EL (cell line): ENCODE measurements around the gene BLNK.

Experiments used
- DNase-seq: peaks from one replicate; pipeline ENCODE4 v3.0.0-alpha.2; 2016

Gene BLNK

DNA sequence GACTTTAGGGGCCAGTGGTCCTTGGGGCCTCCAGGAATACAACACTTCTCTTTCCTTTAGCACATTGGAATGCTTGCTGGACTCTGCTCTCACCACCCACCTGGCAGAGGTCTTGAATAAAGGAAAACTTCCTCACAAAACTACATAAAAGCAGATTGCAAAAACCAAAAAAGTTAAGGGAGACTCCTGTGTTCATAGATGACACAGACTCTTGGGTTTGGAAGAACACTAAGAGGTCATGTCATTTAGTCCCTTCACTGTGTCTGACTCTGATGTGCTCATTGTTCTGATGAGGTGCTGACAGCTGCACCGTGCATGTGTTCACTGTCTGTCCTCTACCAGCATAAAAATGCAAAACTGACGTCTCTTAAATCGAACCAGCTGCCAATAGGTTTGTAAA is 11.4 kb downstream of the BLNK start:
- DNase-seq = no peak

DNA sequence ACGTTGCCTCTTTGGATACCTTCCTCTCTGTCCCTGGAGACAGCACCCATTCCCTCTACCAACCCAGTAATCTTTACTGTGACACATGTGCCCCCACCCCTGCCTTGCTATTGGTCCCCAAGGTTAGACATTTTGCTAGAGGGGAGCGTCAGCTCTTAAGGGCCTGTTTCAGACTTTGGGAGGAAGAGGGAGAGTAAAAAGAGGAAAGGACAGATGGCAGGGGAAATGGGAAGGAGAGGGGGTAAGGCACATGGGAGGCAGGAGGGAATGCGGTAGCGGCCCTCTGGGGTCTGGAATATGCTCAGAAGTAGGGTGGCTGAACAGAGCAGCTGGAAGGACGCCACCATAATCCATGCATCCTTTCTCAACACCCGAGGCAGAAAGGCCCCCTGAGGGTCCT is 12.2 kb downstream of the BLNK start:
- no peak for DNase-seq

DNA sequence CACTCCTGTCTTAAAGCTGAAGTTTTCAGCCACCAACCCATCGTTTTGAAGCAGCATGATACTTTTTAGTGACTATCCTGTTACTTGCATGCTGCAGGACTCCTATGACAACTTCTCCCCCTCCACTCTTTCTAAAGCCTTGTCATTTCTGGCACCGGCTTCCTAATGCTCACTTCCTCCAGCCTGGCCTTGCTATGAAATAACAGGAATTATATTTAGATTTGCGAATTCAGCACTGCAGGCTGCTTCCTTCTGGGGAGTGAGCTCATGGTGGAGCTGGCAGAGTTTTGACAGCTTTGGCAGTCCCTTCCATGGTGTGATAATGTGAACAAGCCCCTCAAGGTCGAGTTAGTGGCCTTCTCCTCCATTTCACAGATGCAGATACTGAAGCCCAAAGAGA is 13.4 kb downstream of the BLNK start:
- no peak for DNase-seq

DNA sequence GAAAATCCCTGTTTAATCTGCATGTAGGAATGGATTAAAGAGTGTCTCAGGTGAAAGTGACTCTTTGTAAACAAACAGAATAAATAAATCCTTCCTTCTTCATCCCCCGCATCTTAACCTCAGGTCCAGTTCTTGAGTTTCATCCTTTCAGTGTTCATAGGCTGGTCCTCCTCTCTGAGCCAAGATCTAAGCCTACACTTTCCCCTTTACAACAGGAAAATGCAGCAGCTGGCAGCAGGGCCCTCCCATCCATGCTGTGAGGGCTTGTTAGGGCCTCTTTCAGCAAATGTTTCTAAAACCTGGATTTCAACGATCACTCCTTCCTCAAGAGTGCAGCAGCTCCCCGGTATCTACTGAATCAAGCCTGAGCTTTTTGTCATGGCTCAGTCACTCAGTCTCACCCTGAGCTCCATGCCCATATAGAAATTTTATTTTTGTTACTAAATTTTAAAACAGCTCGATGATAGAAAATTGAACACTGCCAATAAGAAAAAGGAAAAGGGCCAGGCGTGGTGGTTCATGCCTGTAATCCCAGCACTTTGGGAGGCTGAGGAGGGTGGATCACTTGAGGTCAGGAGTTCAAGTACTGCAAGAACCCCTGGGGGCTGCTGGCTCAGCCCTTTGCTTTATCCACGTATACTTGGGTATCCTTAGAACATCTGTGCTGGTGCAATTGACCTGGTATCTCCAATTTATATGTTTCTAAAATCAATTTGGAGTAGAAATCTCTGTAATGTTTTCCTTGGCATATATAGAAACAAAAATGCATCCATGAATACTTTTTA is 15.6 kb downstream of the BLNK start:
- DNase-seq = no peak

DNA sequence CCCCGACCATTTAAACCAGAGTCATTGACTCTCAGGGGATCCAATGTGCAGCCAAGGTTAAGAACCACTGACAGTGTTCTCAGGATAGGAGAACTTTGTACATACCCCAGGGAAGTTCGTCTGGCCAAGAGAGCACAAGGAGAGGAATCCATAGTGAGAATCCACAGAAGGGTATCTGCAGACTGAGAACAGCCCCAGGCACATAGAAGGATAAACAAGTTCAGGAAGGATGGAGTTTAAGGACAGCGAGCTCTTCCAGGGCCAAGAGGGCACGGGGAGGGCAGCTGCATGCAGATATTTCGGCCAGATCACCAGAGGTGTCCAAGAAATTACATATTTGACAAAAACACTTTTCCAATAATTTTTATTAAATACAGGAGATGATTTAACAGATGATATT is 16.4 kb downstream of the BLNK start:
- DNase-seq = no peak

DNA sequence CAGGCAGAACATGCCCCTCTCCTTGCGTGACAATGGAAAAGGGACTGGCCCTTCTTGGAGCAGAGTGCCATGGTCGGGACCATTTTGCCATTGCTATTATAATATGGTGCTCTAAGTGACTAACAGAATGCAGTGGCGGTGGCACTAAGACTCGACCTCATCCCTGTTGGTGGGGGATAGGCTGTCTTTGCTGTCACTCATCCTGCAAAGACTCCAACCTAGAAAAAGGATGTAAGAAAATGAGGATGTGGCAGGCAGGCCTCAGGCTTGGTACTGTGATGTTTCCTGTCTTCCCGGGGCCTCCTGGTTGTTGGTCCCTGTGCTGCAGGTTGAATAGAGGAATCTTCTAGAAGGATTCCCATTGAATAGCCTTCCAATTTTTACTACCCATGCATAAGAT is 18.6 kb downstream of the BLNK start:
- no peak for DNase-seq

DNA sequence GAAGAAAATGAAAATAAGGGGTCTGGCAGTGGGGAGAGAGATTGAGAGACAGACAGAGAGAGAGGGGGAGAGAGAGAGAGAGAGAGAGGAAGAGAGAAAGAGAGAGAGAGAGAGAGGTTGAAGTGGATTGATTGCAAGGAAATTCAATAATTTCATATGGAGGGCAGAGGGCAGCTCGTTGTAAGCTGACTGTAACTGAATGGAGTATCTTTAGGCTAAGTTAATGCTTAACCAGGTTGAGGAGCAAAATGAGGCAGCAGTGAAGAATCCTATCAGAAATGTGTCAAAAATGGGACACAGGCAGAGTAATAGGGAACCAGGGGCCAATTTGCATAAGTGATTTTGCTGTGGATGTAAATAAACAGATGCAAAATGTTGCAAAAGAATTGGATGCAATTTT is 21.0 kb downstream of the BLNK start:
- no peak for DNase-seq

DNA sequence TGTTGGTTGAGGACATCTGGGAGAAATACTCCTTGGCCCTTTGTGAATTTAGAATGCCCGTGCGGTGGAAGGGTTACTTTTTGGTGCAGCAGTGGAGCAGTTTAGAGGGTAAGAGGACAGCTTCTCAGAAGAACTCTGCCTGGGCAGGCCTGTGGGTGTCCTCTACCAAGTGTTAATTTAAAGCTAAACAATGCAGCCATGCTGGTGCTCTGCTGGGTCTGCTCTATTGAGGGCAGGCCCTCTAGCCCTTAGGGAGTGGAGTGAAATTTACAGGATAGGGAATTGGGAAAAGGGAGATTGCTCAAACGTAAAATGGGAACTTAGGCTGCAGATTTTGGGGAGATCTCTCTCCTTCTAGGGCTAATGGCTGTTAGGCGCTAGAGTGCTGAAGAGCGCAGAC is 22.1 kb downstream of the BLNK start:
- no peak for DNase-seq

DNA sequence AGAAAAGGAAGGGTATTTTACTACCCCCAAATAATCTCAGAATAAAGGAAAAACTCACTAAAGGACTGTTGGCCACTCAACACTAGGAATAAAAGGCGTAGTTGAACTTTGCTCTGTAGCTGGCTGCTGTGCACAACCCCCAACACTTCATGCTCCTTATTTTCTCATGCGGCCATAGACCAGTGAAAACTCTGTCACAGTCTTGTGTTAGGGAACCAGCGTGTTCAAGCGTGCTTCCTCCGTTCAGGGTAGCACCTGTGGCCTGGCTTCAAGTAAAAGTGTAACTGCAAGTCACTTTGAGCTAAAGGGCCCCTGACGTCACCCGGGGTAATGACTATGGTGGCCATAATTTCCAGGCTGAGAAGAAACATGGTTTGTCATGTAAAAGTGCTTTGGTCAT is 27.0 kb downstream of the BLNK start:
- no peak for DNase-seq

DNA sequence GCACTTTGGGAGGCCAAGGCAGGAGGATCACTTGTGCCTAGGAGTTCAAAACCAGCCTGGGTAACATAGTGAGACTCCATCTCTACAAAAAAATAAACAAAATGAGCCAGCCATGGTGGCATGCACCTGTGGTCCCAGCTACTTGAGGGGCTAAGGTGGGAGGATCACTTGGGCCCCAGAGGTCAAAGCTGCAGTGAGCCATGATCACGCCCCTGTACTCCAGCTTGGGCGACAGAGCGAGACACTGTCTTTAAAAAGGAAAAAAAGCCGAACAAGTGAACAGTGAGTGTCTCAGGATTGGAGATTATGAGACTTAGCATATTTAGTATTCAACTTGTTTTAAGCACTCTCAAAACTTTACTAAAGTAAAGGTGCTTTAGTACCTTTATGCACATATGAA is 28.1 kb downstream of the BLNK start:
- DNase-seq = no peak

DNA sequence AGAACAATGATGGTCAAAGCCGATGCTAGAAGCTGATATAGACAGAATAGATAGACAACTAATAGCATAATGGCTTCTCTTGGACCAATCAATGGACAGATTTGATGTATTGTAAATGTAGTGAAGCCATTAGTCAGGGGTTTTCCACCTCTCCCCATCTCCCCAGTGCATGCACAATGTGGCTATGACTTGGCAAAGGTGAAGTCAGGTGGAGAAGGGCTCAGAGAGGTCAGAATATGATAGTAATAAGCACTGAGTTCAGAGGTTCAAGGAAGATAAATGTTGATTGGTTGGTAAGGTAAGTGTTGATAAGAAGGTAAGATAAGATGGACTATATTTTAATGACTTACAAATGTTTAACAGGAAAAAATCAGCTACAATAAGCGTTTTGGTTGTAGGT is 28.5 kb downstream of the BLNK start:
- no peak for DNase-seq

DNA sequence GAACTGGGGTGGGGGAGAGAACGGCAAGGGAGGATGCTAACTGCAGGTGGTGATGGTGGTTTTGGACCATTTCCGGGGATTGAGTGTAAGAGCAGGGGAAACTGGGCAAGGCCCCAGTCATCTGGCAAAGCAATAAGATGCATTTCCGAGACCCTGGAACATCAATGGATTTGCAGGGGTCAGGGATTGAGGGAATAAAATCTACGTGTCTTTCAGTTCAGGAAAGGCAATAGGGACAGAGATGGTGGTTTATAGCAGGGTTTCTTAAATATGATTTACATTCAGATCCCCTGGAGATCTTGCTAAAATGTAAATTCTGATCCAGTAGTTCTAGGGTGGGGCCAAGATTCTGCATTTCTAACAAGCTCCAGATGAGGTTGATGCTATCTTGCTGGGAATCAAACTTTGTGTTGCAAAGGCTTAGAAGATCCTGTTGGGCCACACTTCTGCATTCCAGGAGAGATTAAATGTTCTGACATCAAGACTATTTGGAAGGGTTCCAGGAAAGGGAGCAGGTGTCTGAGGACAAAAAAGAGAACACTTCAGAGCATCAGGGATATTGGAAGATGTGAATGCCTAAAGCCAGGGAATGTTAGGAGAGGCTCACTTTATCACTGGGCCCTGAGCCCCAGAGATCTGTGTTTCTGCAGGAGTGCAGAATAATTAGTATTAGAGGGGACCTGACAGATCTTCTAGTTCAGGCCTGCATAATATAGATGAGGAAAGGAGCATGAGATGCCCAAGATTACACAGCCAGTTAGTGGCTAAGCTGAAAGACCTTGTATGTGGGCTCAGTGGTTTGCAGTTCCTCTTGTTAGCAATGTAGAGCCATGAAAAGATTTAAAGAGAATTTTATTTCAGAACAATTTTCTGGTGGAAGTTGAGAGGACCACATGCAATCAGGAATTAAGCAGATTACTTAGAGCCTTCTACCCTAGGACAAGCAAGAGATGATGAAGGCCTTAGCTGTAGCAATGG is 32.4 kb downstream of the BLNK start:
- no peak for DNase-seq

DNA sequence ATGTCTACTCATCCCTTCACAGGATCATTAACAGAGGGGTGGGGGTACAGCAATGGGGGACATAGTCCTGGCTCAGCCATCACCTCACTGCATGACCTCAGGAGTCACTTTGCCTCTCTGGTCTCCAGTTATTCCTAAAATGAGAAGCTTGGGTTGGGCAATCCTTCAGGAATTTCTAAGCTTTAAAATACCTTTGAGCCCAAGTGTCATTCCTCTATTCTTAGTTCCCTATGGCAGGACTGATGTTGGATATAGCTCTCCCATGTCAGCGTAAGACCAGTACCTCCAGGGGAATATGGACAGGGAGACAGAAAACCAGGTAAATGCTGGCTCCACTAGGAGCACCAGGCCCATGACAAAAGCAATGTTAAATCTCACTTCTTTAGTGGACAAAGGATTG is 34.5 kb downstream of the BLNK start:
- no peak for DNase-seq

DNA sequence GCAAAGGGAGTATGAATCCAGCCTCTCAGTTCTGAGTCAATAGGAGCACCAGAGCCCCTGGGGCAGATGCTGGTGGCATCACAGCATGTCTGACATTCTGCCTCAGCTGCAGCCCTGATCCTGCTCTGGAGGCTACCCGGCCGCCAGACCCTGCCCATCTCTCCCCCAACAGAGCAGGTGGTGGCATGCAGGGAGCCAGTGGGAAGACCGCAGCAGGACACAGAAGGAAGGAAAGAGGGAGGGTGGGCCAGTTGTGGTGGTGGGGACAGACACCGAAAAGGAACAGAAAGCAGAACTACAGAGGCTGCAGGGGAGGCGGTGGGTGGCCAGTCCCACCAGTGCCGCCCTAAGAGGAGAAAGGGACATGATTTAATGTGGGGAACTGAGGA is 35.3 kb downstream of the BLNK start:
- no peak for DNase-seq

DNA sequence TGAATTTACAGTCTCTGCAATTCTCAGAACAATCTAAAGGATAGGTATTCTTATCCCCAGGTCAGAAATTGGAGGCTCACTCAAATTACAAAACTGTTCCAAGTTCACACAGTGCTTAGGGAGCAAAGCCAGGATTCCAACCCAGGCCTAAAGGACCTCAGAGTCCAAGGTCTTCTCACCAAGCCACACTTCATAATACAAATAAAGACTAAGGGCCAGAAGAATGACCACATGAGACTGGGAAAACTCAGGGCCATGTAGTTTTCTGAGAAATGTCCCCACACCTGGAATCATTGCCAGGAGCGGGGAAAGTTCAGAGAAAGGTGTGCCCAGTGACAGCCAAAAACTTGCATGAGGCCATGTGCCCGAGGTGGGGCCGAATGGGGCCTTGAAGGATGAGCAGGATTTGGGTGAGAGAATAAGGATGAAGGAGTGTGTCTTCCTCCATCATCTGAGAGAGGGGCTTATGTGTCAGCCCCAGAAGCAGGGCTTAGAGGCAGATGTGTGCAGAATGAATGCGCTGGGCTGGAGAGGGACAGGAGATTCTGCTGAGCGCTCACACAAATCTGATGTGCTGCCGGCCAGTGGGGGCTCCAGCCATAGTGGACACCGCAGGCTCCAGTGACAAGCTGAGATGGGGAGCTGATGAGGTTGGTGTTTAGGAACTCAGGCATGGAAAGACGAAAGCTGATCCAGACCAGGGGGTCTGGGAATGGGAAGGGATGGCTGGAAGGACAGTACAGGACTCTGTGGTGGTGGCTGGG is 35.9 kb downstream of the BLNK start:
- no peak for DNase-seq

DNA sequence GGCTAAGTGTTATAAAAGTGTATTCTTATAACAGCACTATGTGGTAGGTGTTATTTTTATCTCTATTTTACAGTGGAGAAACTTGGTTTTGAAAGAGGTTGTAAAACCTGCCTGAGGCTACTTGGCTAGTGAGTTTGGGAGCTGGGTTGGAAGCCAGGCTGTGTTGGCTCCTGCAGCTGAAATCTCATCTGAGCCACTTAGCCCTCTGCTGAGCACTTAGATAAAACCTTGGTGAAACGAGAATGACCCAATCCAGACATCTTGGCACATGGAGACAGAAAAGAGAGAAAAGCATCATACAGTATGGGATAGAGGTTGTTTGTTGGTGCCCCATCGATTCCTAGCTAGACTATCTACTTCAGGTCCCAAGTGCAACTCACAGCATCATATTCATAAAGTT is 37.4 kb downstream of the BLNK start:
- no peak for DNase-seq

DNA sequence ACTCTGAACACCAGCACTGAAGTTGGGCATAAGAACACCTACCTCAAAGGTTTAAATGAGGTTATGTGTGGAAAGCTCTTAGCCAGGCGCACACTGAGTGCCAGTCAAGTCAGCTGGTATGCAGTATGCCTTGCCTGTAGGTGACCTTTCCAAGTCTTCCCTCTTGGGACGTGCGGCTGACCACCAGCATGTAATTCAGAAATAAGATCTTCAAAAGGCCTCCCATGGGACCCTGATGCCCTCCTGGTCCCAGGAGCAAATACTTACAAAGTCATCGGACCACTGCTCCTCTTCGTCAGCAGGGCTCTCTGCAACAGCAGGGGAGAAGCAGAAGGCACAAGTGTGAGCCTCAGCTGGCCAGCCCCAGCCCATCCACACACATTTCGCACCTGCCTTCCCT is 40.8 kb downstream of the BLNK start:
- no peak for DNase-seq

DNA sequence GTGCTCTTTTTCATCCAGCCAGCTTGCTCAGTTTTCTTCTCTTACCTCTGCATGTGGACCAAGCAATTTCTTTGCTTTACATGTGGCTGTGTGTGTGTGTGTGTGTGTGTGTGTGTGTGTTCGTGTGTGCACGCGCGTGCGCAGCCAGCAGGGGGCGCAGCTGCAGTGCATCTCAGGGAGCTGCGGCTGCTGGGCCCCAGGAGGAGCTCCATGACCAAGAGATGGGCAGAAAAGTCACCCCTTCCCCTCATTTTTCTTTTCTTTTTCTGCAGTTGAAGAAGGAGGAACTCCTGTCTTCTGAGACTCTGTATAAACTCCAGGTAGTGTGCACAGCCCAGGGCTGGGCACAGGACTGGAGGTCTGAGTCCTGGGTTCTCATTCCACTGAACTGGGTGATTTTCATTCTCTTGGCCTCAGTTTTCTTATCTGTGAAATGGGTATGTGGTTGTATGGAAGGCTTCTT is 41.8 kb downstream of the BLNK start:
- DNase-seq = peak; percentile 62

DNA sequence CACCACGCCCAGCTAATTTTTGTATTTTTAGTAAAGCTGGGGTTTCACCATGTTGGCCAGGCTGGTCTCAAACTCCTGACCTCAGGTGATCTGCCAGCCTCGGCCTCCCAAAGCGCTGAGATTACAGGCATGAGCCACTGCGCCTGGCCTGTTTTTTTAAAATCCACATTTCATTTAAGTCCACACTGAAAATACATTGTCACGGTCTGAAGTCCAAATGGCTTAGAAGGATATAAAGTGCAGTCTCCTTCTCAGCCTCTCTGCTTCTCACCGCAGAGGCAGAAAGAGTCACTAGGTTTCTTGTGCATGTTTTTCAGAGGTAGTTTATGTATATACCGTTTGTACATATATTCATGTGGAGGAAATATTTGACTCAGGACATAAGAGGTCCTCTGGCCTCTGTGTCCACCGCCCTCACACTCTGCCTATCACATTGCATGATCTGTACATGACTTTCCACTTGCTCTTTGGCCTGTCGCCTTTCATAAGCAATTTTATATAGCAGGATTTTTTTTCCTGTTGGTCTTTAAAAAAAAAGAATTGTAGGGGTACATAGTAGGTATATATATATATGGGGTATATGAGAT is 42.9 kb downstream of the BLNK start:
- no peak for DNase-seq

DNA sequence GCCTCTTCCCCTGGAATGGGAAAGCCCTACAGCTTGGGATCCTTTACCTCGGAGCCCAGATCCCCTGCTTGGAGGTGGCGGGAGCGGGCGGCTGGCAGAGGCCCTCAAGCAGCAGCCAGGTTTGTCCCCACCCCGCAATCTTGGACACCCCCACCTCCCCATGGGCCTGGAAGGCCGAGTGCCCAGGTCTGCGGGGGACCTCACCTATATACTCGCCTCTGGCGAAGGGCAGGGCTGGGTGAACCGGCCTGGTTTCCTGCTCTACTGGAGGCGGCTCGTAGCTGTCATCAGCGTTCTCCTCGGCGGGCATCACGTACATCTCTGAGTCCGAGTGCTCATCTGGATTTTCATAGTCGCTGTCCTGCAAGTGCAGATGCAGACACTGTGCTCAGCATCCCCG is 44.2 kb downstream of the BLNK start:
- DNase-seq = no peak

DNA sequence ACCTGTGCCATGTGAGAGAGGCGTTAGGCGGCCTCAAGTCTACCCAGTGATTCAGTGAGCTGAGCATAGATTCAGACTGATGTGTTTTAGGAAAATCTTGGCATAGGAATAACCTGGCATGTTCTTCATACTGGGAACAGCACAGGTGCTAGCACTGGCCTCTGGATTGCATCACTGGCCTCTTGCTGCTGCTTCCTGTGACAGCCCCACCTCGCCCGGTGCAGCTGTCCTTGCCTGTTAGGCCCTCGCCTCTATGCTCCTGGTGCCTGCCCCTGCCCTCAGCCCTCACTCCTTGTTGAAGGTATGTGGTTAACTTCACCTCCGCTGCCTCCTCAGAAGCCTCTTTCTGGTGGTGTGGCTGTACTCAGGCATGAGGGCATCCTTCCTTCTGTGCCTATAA is 46.2 kb downstream of the BLNK start:
- no peak for DNase-seq

DNA sequence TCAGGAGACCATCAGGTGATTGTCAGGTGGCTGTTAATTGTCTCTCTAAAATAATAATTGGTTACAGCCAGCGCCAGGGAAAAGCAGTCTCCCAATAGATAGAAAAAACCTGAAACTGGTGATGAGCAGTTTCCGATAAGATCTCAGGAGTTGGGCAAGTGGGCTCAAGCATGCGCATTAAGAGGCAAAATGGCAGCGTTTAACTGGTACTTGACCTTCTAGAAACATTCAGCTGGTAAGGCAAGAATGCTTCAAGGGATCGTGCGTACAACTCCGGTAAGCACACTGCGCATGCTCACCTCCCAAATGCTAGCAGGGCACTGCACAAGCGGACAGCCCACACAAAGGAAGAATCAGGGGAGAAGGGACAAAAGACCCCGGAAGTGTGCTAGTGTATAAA is 48.5 kb downstream of the BLNK start:
- no peak for DNase-seq

DNA sequence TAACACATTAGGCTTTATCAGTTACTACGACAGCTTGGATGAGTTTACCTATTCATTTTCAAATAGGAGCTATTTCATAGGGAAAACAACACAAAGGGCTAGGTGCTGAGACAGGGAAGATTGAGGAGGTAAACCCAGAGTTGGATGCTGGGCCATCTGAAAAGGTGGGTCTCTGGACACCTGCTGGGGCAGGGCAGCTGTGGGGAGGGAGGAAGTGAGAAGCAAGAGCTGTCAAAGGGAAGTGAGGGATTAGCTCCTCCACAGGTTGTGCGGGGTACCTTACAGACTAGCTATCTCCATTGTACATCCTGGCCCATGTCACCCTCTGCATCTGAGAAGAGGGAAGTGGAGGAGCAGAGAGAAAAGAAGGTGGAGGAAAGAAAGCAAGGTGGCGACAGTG is 48.9 kb downstream of the BLNK start:
- no peak for DNase-seq
